HUES6 (cell line): Measurements from ENCODE around the gene MTF1.
A peak's percentile ranks its signal among the peaks of the same experiment; 100 is the strongest.
"Not testable (repeated sequence)": the region's sequence is repeated elsewhere in the genome, so short reads cannot be mapped to it uniquely, and the experiment has no call there.

ENCODE experiments used
- H3K27ac ChIP-seq: 2 replicates; pipeline ENCODE4 v1.7.0; 2013; ENCODE audit warnings: low read depth, mild to moderate bottlenecking, low read length, inconsistent platforms
- H3K27me3 ChIP-seq: 2 replicates; pipeline ENCODE4 v1.6.1; 2013; ENCODE audit warnings: low read length; ENCODE audit not compliant: control insufficient read depth, insufficient read depth
- H3K36me3 ChIP-seq: 2 replicates; pipeline ENCODE4 v1.6.1; 2013; ENCODE audit warnings: low read length; ENCODE audit not compliant: control insufficient read depth, insufficient read depth
- H3K4me1 ChIP-seq: 2 replicates; pipeline ENCODE4 v1.6.1; 2013; ENCODE audit warnings: low read length; ENCODE audit not compliant: control insufficient read depth, insufficient read depth
- H3K4me3 ChIP-seq: 2 replicates; pipeline ENCODE4 v1.5.1; 2013; ENCODE audit warnings: low read depth, low read length
- H3K9ac ChIP-seq: one replicate; pipeline ENCODE4 v1.6.1; 2013; ENCODE audit warnings: mild to moderate bottlenecking, low read length
- H3K9me3 ChIP-seq: 2 replicates; pipeline ENCODE4 v1.6.1; 2013; ENCODE audit warnings: low read depth, low read length; ENCODE audit not compliant: control insufficient read depth, insufficient read depth

Gene MTF1

GRCh38 chr1:37792943-37793686 is 66.3 kb downstream of the MTF1 start:
- Histone ChIP-seq H3K27me3 (peaks cover 71% of the 10 kb centered on the region), H3K27ac (no peak overlapping the region)

GRCh38 chr1:37782491-37782890 is 76.9 kb downstream of the MTF1 start:
- no peak overlapping the region for H3K27ac ChIP-seq
- no peaks in the 10 kb centered on the region for H3K4me1 ChIP-seq
- H3K4me3 ChIP-seq = no peak overlapping the region
- no peak overlapping the region for H3K9ac ChIP-seq
- H3K27me3 ChIP-seq = peaks cover 42% of the 10 kb centered on the region
- H3K36me3 ChIP-seq = no peaks in the 10 kb centered on the region
- H3K9me3 ChIP-seq = no peaks in the 10 kb centered on the region

More at GRCh38 chr1:37792943-37793686, 66.3 kb downstream of the MTF1 start:
- no peak overlapping the region for H3K9ac ChIP-seq
- peaks cover 3% of the 10 kb centered on the region; the same call in 1 of the 2 replicates for H3K36me3 ChIP-seq
- H3K9me3 ChIP-seq = no peaks in the 10 kb centered on the region
- H3K4me3 ChIP-seq = peak overlapping the region; percentile 80
- H3K4me1 ChIP-seq = peaks cover 5% of the 10 kb centered on the region

- Histone ChIP-seq H3K4me3 (no peak overlapping the region), H3K9me3 (peaks cover 5% of the 10 kb centered on the region; the same call in 1 of the 2 replicates), H3K27me3 (peaks cover 39% of the 10 kb centered on the region), H3K4me1 (no peaks in the 10 kb centered on the region), H3K36me3 (no peaks in the 10 kb centered on the region), H3K9ac (no peak overlapping the region), H3K27ac (no peak overlapping the region)
Measured at GRCh38 chr1:37778654-37779053, 80.7 kb downstream of the MTF1 start.

GRCh38 chr1:37776946-37777516 is 82.4 kb downstream of the MTF1 start:
- Histone ChIP-seq H3K4me3 (no peak overlapping the region), H3K4me1 (no peaks in the 10 kb centered on the region), H3K9me3 (peaks cover 6% of the 10 kb centered on the region; the same call in 1 of the 2 replicates), H3K36me3 (no peaks in the 10 kb centered on the region), H3K27ac (no peak overlapping the region), H3K27me3 (peaks cover 33% of the 10 kb centered on the region), H3K9ac (no peak overlapping the region)

DNA sequence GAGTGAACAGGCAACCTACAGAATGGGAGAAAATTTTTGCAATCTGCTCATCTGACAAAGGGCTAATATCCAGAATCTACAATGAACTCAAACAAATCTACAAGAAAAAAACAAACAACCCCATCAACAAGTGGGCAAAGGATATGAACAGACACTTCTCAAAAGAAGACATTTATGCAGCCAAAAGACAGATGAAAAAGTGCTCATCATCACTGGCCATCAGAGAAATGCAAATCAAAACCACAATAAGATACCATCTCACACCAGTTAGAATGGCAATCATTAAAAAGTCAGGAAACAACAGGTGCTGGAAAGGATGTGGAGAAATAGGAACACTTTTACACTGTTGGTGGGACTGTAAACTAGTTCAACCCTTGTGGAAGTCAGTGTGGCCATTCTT is 88.0 kb downstream of the MTF1 start:
- not testable (repeated sequence) for H3K4me3 ChIP-seq, H3K9me3 ChIP-seq, H3K4me1 ChIP-seq, H3K27ac ChIP-seq, H3K36me3 ChIP-seq, H3K9ac ChIP-seq
- peaks cover 46% of the 10 kb centered on the region for H3K27me3 ChIP-seq

DNA sequence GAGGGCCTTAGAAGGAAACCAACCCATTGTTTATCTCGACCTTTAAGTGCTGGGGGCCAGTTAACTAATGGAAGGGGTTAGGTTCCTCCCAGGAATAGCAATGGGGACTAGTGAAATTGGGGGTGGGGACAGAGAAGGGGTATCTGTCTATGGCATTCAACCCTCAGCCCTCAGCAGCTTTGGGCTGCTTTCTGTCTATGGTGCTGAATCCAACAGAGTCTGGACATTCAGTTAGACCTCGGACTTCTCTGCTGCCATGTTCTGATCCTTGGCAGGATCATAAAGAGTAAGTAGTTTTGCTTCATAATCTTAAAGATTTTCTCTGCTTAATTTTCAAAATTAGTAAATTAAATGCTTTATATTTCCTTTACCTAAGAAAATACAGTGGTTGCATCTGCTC is 91.9 kb downstream of the MTF1 start:
- peaks cover 12% of the 10 kb centered on the region; the same call in 1 of the 2 replicates for H3K4me1 ChIP-seq
- H3K27me3 ChIP-seq = peaks cover 86% of the 10 kb centered on the region

GRCh38 chr1:37765916-37766664 is 93.3 kb downstream of the MTF1 start:
- Histone ChIP-seq H3K36me3 (no peaks in the 10 kb centered on the region), H3K27me3 (peaks cover 99% of the 10 kb centered on the region), H3K4me1 (peaks cover 12% of the 10 kb centered on the region; the same call in 1 of the 2 replicates), H3K27ac (no peak overlapping the region), H3K4me3 (peak overlapping the region; percentile 39), H3K9ac (no peak overlapping the region), H3K9me3 (no peaks in the 10 kb centered on the region)

More for the DNA sequence above, 91.9 kb downstream of the MTF1 start:
- H3K4me3 ChIP-seq = no peak overlapping the region
- no peak overlapping the region for H3K27ac ChIP-seq
- H3K9me3 ChIP-seq = no peaks in the 10 kb centered on the region
- H3K36me3 ChIP-seq = no peaks in the 10 kb centered on the region
- no peak overlapping the region for H3K9ac ChIP-seq

DNA sequence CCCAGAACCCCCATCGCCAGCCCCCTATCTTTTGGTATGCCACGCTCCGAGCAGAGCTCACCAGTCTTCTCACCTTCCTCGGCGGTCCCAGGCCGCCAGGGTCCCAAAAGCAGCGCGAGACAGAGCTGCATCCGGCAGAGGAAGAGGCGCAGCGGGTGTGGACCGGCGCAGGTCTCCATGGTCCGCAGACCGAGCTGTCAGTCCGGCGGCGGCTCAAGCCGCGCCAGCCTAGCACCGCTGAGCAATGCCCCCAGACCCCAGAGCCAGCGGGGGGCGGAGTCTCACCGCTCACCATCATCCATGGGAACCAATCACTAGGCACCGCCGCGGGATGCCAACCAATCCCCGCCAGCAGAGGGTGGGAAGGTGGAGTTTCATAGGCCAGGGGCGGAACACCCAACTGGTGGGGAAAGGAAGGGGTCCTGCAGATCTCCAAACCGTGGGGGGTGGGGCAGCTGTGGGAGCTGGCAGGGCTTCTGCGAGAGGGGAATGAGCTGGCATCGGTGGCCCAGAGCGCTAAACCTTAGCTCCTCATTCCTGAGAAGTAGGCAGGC is 94.4 kb downstream of the MTF1 start, which contains the start of gene EPHA10:
EPHA10 (minus strand) TSS at position 233 of the 554 bp plus-strand sequence; CDS start at position 179, 54 bp downstream.
- Histone ChIP-seq H3K27me3 (peaks cover 99% of the 10 kb centered on the region), H3K9ac (no peak within 1 kb of the TSS), H3K4me1 (peaks cover 12% of the 10 kb centered on the region; the same call in 1 of the 2 replicates), H3K4me3 (peak within 1 kb of the TSS; percentile 39), H3K9me3 (no peaks in the 10 kb centered on the region), H3K36me3 (no peaks in the 10 kb centered on the region), H3K27ac (no peak within 1 kb of the TSS)

DNA sequence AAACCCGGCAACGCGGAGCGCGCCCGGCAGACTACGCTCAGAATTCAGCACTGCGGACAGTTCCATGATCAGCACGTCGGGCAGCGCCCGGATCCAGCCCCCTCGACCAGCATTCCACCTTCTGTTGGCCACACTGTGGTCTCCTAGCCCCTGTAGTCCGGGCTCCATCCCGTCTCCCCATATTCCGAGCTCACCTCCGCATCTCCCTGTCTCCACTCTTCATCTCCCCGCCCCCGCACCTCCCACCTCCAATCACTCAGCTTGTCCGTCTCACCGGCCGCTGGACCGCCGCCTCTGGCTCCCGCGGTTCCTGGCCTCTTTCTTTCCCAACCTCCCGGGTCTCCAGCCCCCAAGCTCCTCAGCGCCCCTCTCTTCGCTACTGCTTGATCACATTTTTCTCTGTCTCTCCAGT is 95.0 kb downstream of the MTF1 start:
- Histone ChIP-seq H3K9ac (no peak overlapping the region), H3K4me3 (peak overlapping the region; percentile 39; the same call in 1 of the 2 replicates), H3K27me3 (peaks cover 99% of the 10 kb centered on the region)

GRCh38 chr1:37763791-37764413 is 95.5 kb downstream of the MTF1 start:
- H3K4me3 ChIP-seq = no peak overlapping the region
- peaks cover 99% of the 10 kb centered on the region for H3K27me3 ChIP-seq
- H3K27ac ChIP-seq = no peak overlapping the region

More for the DNA sequence above, 95.0 kb downstream of the MTF1 start:
- peaks cover 12% of the 10 kb centered on the region; the same call in 1 of the 2 replicates for H3K4me1 ChIP-seq
- H3K9me3 ChIP-seq = no peaks in the 10 kb centered on the region
- H3K36me3 ChIP-seq = no peaks in the 10 kb centered on the region
- H3K27ac ChIP-seq = no peak overlapping the region

More at GRCh38 chr1:37763791-37764413, 95.5 kb downstream of the MTF1 start:
- peaks cover 12% of the 10 kb centered on the region; the same call in 1 of the 2 replicates for H3K4me1 ChIP-seq
- no peaks in the 10 kb centered on the region for H3K36me3 ChIP-seq
- no peak overlapping the region for H3K9ac ChIP-seq
- H3K9me3 ChIP-seq = no peaks in the 10 kb centered on the region
